ENCODE measurements around the gene NSD2. TPM values are rescaled to one million over a fixed set of nuclear protein-coding genes. Genes with fewer than 3 reads are reported as not detected.

Gene NSD2
- total RNA-seq, 1 experiment from 2014 or later: 69.0 TPM

Small RNAs within 50 kb of the gene (microRNA-seq; reads per million reads assigned to microRNA genes)
- gene MIR943 (ENCODE audit: unreplicated experiment): 2.5 reads per million, percentile 2 among the genes with 10 or more reads in this experiment

Other genes starting within 250 kb of the NSD2 start
- 3.1 and 4.8 TPM in 2 replicates for gene FAM53A, start 187.1 kb upstream of the NSD2 start, total RNA-seq (2014; rRNA removed)
- 98.3 and 109 TPM in 2 replicates for gene SLBP, start 159.1 kb upstream of the NSD2 start, total RNA-seq (2014; rRNA removed)
- gene TMEM129, start 150.1 kb upstream of the NSD2 start, total RNA-seq (2014; rRNA removed): 28.6 and 47.7 TPM in 2 replicates
- gene TACC3, start 149.9 kb upstream of the NSD2 start, total RNA-seq (2014; rRNA removed): 32.0 and 74.5 TPM in 2 replicates
- 0.11 and 0.86 TPM in 2 replicates for gene FGFR3, start 78.1 kb upstream of the NSD2 start, total RNA-seq (2014; rRNA removed)
- gene LETM1, start 15.2 kb upstream of the NSD2 start, total RNA-seq (2014; rRNA removed): 86.3 and 129 TPM in 2 replicates
- gene NELFA, start 137.6 kb downstream of the NSD2 start, total RNA-seq (2014; rRNA removed): 30.0 and 35.8 TPM in 2 replicates
- gene NAT8L, start 187.9 kb downstream of the NSD2 start, total RNA-seq (2014; rRNA removed): 1.6 and 2.0 TPM in 2 replicates